ENCODE data around the gene UBE2F.

DNA sequence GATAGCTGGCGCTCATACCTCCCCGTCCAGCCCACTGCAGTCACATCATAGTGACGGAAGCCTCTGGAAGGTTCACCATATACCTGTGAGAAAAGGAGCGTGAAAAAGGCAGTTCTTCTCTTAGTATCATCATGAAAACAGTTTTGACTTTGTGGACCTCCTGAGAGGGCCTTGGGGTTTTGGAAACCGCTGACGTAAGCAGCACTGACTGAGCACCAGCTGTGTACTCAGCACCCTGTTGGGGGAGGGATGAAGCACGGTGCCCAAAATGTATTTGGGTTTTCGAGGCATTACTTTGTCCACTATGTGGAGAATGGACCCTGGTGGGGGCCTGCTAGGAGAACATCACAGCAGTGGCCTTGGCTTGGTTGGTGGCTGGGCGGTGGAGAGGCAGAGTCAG lies 99.4 kb downstream of the UBE2F start:
- TF ChIP-seq TCF12 (IDR thresholded peaks at IDR 0.05; ENCODE audit: low read depth), result no peak
- TF ChIP-seq NFIC (IDR thresholded peaks at IDR 0.05), result no peak
- TF ChIP-seq, protein P1, sequence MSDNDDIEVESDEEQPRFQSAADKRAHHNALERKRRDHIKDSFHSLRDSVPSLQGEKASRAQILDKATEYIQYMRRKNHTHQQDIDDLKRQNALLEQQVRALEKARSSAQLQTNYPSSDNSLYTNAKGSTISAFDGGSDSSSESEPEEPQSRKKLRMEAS (IDR thresholded peaks at IDR 0.05), result no peak
- TF ChIP-seq REST (IDR thresholded peaks at IDR 0.05; ENCODE audit: low read depth), result no peak
- no peak for TF ChIP-seq ZBTB7A (IDR thresholded peaks at IDR 0.05; ENCODE audit: low read depth)

Measured in Ishikawa (cell line).